Testis (tissue), 3 donors: ENCODE measurements around the gene BDKRB2. TPM values are rescaled to one million over a fixed set of nuclear protein-coding genes. Genes with fewer than 3 reads are reported as not detected.

Source experiments
- DNase-seq: peaks from one replicate; pipeline ENCODE4 v3.0.0-alpha.2; 2019
- H3K27ac ChIP-seq, 2 donors: fragments of 200-600 bp; sonication (generic); one replicate each; pipeline ENCODE4 v1.5.1; 2019
- H3K27me3 ChIP-seq: fragments of 200-600 bp; sonication (generic); one replicate; pipeline ENCODE4 v1.5.1; 2019
- H3K36me3 ChIP-seq: fragments of 200-600 bp; sonication (generic); one replicate; pipeline ENCODE4 v1.5.1; 2017; ENCODE audit warnings: low read depth; ENCODE audit errors: missing control alignments
- H3K4me1 ChIP-seq: fragments of 200-600 bp; sonication (generic); one replicate; pipeline ENCODE4 v1.5.1; 2019
- H3K4me3 ChIP-seq, 2 donors: fragments of 200-600 bp; sonication (generic); one replicate each; pipeline ENCODE4 v1.5.1; 2017 to 2019
- H3K9me3 ChIP-seq: fragments of 200-600 bp; sonication (generic); one replicate; pipeline ENCODE4 v1.5.1; 2017
- CTCF ChIP-seq, 3 experiments: fragments of 450-650 bp in 2 of 3; fragments of 200-600 bp in 1 of 3; sonication (generic) in 1 of 3; IDR thresholded peaks; one replicate each; pipeline ENCODE4 v1.5.1; 2016 to 2019; ENCODE audit warnings: antibody characterized with exemption in 3 of 3, mild to moderate bottlenecking in 2 of 3, moderate library complexity in 1 of 3
- POLR2A ChIP-seq: fragments of 450-650 bp; IDR thresholded peaks from one replicate; pipeline ENCODE4 v1.6.1; 2017; ENCODE audit warnings: antibody characterized with exemption, mild to moderate bottlenecking, moderate library complexity
- WGBS, 2 donors: methylation state at CpG; one replicate each; pipeline ENCODE4 v1.1.5; 2018; 5-methylcytosine and 5-hydroxymethylcytosine counted together
- intact Hi-C: fragments of 100-400 bp; cut with DNase I; formaldehyde crosslinking; loops from one replicate; pipeline ENCODE4 v1.15.1; 2023; ENCODE audit warnings: low total_unique reads
- polyA plus RNA-seq: library from polyadenylated mRNA; stranded (reverse); fragments of 350-450 nt; fragmentation: Illumina TruSeq; extraction: RNeasy Lipid Tissue Mini Kit (QIAGEN cat#74804); gene quantifications from one replicate; pipeline ENCODE4 v1.2.3, GENCODE V29; 2014; ENCODE audit warnings: low read depth, low replicate concordance; ENCODE audit not compliant: insufficient read depth
- total RNA-seq, 2 donors: library from RNA; depleted of rRNA; stranded (reverse); fragments of >200 nt; gene quantifications; one replicate each; pipeline ENCODE4 v1.2.3, GENCODE V29; 2016

Gene BDKRB2
- total and polyA plus RNA-seq, 3 donors from 2014 or later = 0.63 to 2.9 (median 0.87) TPM

GRCh38 chr14:96249029-96249428 lies 44.4 kb downstream of the BDKRB2 start:
- WGBS, 2 donors = 60 to 66% methylated on average over 5 of the region's 5 CpGs
- no peak for DNase-seq

GRCh38 chr14:96250485-96250884 lies 45.8 kb downstream of the BDKRB2 start:
- DNase-seq = no peak

More at GRCh38 chr14:96249029-96249428, 44.4 kb downstream of the BDKRB2 start:
- Histone ChIP-seq H3K9me3 (no peaks in the 10 kb centered on the region), H3K4me3 (no peak overlapping the region), H3K4me1 (no peaks in the 10 kb centered on the region), H3K27ac (no peak overlapping the region), H3K36me3 (no peaks in the 10 kb centered on the region), H3K27me3 (no peaks in the 10 kb centered on the region)
- no peak for TF ChIP-seq CTCF (IDR thresholded peaks at IDR 0.05)
- TF ChIP-seq POLR2A = no peak
- intact Hi-C loops = no loop called here

GRCh38 chr14:96251656-96252155 lies 47.1 kb downstream of the BDKRB2 start:
- WGBS, 2 donors = 63 to 73% methylated on average over 4 of the region's 4 CpGs
- TF ChIP-seq CTCF (IDR thresholded peaks at IDR 0.05) (no peak), POLR2A (no peak)
- no peak for DNase-seq
- Histone ChIP-seq H3K27ac (no peak overlapping the region), H3K36me3 (no peaks in the 10 kb centered on the region), H3K27me3 (no peaks in the 10 kb centered on the region), H3K4me3 (peak overlapping the region in 1 of 2 donors; percentile 36), H3K9me3 (no peaks in the 10 kb centered on the region), H3K4me1 (no peaks in the 10 kb centered on the region)
- intact Hi-C loops = no loop called here

More at GRCh38 chr14:96250485-96250884, 45.8 kb downstream of the BDKRB2 start:
- no peaks in the 10 kb centered on the region for H3K36me3 ChIP-seq
- H3K9me3 ChIP-seq = no peaks in the 10 kb centered on the region
- 75 to 83% methylated on average over 3 of the region's 3 CpGs for WGBS, 2 donors
- H3K4me3 ChIP-seq = no peak overlapping the region
- H3K27me3 ChIP-seq = no peaks in the 10 kb centered on the region
- no peak overlapping the region for H3K27ac ChIP-seq
- intact Hi-C loops = no loop called here
- no peaks in the 10 kb centered on the region for H3K4me1 ChIP-seq
- no peak for TF ChIP-seq CTCF (IDR thresholded peaks at IDR 0.05)
- no peak for TF ChIP-seq POLR2A

GRCh38 chr14:96252323-96252998 lies 47.8 kb downstream of the BDKRB2 start:
- no peak for TF ChIP-seq POLR2A
- no peak for TF ChIP-seq CTCF (IDR thresholded peaks at IDR 0.05)
- Histone ChIP-seq H3K4me3 (peak overlapping the region in 1 of 2 donors; percentile 36), H3K9me3 (no peaks in the 10 kb centered on the region), H3K4me1 (no peaks in the 10 kb centered on the region), H3K27ac (no peak overlapping the region), H3K36me3 (no peaks in the 10 kb centered on the region), H3K27me3 (no peaks in the 10 kb centered on the region)
- 78 to 79% methylated on average over 3 to 19 of the region's 19 CpGs for WGBS, 2 donors
- peak; percentile 53 for DNase-seq
- intact Hi-C loops = no loop called here
